CD4-positive, alpha-beta T cell treated with Interleukin-15 for 4 hours (primary cell): ENCODE data around the gene ANKRD12.

ENCODE experiments used
- DNase-seq: peaks from one replicate; pipeline ENCODE4 v3.0.0-alpha.2; 2020; ENCODE audit warnings: low spot score

Gene ANKRD12

DNA sequence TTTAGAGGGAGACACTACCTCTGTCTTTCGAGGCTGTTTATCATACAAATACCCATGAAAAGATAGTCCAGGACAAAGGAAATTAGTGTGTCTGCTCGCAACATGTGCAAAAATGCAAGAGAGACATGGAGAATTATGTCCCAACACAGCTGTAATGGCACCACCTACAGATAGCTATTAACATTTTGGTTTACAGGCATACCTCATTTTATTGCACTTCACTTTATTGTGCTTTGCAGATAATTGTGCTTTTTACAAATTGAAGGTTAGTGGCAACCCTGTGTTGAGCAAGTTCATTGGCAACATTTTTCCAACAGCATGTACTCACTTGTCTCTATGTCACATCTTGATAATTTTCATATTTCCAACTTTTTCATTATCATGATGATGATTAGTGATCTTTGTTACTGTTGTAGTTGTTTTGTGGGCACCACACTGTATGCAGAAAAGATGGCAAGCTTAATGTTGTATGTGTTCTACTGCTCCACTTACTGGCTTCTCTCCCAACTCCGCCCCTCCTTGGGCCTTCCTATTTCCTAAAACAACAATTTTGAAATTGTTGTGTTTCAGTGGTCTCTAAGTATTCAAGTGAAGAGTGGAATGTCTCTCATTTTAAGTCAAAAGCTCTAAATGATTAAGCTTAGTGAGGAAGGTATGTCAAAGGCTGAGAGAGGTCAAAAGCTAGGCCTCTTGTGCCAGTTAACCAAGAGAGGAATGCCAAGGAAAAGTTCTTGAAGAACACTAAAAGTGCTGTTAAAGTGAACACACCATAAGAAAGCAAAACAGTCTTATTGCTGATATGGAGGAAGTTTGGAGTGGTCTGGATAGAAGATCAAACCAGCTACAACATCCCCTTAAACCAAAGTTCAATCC lies 52.0 kb downstream of the ANKRD12 start:
- no peak for DNase-seq

DNA sequence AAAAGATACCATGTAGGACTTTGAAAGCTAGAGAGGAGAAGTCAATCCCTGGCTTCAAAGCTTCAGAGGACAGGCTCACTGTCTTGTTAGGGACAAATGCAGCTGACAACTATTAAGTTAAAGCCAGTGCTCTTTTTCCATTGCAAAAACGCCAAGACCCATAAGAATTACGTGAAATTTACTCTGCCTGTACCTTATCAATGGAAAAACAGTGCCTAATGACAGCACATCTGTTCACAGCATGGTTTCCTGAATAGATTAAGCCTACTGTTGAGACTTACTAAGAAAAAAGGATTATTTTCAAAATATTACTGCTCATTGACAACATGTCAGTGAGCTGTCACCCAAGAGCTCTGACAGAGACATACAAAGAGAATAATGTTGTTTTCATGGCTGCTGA lies 52.9 kb downstream of the ANKRD12 start:
- no peak for DNase-seq

DNA sequence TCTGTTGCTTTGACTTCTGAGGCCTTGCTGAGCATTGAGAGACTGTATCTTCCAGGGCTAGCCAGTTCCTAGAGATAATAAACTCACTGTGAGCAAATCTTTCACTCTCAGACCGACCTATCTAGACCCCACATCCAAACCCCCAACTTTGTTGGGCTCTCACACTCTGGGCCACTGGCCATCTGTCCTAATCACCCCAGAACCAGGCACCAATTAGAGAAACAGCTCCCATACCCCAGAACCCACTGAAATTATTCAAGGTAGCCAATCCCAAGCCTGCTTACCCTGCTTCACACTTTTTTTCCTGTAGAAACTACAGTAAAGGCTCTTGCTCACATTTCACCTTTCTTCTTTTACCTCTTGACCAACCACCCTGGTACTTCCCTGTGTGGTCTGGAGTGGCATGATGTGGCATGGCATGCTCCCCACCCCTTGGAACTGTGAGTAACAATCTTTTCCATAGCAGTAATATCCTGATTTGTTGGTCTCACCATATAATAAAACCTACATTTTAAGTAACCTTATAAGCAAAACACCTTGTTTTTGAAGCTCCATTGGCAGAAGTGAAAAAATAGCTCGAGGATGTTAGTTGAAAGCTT lies 55.2 kb downstream of the ANKRD12 start:
- no peak for DNase-seq

DNA sequence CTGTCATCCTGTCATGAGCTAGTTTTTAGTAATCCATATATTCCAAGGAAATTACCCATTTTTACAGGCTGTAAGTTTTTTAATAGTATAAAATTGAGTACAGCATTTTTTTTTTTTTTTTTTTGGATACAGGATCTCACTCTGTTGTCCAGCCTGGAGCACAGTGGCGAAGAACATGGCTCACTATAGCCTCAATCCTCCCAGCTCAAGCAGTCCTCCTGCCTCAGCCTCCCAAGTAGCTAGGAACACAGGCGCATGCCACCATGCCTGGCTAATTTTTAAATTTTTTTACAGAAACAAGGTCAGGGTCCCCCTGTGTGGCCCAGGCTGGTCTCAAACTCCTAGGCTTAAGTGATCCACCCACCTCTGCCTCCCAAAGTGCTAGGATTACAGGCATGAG lies 56.5 kb downstream of the ANKRD12 start:
- no peak for DNase-seq

DNA sequence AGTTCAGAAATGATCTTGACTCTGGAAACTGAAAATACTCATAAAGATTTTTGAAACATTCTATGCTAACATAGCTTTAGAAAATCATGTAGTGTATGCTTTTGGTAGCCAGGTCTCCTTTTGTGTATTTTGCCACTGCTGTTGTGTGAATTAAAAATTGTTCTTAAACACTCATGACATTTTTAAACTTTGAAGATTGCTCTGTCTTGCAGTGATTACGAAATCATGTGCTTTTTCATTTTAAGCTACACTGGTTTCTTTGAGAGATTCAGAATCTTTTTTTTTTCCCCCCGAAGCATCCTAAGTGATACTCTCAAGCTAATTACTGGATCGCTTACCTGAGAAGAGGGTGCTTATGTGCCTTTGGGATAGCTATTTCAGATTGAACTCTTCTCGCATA lies 60.0 kb downstream of the ANKRD12 start:
- DNase-seq: no peak

DNA sequence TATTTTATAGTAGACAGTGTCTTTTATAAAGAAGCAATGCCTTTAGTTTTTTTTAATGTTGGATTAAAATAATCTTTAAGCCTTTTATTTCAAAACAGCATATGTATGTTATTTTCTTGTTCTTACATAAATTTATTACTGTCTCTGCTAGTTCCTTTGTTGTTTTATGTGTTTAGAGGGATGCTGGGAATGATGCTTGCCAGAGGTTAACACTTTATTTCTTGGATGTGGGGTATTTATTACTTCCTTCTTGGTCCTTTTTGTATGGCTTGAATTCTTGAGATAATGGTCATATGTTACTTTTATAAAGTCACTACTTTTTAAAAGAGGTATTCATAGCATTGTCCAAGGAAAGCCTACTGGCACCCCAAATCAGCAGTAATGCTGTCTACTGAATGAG lies 63.1 kb downstream of the ANKRD12 start:
- no peak for DNase-seq

DNA sequence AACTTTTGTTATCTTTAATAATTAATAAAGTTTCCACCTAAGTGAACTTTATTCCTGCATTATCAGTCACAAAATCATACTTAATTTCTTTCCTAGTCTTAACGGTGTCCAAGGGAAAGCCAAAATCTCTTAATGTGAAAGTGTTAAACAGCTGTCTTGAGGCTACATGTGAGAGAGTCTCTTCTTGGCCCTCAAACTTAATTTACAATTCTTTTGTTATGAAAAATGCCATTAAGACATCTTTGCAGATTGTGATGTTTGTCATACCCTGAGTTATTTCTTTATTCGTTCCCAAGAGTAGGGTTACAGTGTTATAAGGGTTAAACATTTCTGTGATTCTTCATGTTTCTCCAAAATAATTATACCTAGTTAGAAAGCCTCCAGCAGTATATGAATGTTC lies 64.6 kb downstream of the ANKRD12 start:
- no peak for DNase-seq

DNA sequence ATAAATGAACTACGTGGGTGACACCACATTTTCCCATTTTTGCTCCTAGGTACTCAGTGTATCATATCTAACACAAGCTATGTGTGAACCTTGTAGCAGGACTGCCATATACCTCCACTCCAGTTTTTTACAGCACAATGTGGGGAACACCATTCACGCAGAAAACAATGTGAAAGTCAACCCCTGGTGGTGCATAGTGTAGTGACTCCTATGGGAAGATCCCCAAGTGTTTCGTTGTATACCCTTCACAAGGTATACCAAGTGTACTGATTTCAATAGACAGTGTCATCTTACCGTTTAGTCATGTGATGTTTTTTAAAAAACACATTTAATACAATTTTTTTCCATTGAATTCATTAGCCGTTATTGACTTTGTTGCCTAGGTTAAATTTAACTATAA lies 68.1 kb downstream of the ANKRD12 start:
- no peak for DNase-seq

DNA sequence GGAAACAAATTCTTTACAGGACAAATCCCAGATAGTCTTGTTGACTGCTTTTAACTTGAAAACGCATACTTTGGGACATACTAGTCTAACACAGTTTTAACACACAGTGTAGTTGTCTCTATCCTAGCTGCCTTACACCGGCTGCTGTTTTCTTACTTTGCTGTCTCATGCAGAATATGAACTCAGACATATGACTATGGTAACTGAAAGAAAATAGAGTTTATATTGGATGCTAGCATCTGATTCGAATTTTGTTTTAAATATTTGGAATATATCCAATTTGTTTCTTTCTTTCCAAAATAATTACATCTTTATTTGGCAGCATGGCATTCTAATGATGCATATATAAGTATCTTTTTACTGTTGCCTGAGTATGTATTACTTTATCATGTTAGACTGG lies 69.8 kb downstream of the ANKRD12 start:
- no peak for DNase-seq

DNA sequence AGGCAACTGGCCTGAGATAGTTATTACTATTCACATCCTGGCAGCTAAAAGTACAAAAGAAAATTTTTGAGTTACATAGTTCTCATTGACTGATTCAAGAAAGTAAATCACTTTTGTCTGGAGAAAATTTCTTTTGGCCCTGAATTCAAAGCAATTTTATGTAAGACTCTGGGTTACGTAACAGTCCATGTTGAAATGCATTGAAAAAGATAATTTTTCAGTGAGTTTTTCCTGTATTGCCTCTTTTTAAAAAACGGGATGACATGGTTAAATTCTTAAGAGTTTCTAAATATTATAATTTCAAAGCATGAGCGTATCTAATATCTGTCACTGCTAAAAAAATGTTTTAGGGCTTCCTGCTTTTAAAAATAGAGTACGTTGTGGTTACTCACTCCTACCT lies 72.7 kb downstream of the ANKRD12 start:
- DNase-seq: no peak

DNA sequence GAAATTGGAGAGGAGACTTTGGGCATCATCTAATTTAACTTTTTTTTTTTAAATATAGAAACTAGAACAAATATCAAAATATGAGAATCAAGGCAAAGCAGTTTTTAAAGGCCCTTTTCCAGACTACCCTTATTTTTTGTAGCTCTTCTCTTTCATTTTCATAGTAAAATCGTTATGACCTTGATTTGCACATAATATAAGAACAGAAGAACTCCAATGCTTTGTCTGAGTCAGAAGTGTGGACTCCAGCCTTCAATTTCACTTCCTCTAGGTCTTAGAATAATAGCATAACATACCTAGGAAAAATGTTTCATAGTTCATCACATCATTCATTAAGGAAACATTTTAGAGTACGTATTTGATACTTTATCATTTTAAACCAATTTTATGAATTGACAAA lies 74.4 kb downstream of the ANKRD12 start:
- no peak for DNase-seq

DNA sequence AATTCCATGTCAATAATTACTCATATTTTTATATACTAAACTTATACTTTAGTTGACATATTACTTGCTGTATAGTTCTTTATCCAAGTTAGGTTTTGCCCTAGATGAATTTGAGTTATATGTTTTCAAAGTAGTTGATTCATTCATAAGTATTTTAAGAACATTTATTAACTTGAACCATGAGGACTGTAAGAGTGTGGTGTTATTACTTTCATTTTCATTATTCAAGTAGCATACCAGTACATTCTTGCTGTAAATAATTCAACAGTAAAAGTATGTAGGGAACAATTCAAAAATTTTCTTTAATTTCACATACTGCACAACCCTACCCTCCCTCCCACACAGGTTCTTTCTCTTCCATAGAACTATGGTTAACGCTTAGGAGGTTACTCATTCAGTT lies 75.4 kb downstream of the ANKRD12 start:
- no peak for DNase-seq

DNA sequence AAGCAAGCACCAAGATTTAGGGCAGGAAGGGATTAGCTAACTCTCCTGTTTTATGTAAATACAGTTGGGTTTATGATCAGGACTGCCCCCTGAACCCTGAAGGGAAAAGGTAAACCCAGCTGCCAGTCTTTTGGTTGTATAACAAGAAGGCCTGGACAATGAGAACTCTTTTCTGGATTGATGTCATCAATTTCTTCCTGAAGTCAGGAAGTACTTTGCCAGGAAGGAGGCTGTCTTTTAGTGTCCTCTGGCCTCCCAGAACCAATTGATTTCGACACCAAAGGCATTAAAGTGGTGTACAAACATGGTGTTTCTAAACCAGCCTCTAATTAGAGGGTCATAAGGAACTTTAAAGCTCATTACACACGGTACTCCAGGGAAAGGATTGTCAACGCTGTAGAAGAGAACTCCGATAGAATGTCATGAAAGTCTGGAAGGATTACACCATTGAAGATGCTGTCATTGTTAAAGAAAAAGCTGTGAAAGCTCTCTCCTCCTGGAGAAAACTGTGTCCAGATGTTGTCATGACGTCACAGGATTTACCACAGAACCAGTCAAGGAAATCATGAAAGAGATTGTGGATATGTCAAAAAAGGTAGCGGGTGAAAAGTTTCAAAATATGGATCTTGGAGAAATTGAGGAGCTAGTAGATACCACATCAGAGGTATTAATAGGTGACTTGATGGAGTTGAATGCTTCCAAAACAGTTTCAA lies 78.8 kb downstream of the ANKRD12 start:
- no peak for DNase-seq

DNA sequence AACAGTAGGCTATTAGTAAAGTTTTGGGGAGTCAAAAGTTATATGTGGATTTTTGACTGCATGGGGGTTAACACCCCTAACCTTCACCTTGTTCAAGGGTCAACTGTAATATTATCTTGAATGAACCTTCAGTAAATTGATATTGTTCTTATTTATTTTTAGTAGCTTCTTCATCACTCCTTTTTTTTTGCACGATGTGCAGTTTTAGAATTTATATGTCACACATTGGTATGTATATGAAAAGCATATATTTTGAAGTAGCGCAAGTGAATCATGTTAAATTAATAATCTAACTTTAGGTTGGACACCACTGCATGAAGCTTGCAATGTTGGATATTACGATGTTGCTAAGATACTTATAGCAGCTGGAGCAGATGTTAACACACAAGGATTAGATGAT lies 79.9 kb downstream of the ANKRD12 start:
- no peak for DNase-seq

DNA sequence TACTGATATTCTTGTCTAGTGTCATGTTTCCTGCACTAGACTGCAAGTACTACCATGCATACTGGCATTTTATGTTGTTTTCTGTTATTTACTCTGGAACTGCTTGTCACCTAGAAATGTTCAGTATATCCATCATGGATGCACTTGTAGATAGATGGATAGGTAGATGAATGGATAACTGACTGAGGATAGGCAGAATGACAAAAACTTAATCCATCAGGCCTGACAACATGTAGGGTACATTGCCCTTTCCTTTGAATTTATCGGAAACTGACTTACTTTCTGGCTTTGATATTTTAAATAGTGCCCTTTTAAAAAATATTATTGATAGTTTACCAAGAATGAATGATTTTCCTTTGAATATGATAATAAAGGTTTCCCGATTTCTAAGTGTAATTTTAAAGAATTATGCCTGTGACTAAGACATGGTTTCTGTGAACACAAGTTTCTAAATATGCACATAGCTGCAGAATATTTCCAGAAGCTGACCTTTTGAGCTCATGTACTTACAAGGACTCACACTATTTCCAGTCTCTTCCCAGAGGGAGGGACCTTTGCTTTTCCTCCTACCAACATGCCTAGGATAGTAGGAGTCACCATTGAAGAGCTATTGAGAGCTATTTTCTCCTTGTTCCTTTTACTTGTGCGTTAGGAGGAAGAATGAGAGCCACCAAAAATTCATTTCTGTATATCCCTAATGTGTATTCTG lies 81.3 kb downstream of the ANKRD12 start:
- no peak for DNase-seq

DNA sequence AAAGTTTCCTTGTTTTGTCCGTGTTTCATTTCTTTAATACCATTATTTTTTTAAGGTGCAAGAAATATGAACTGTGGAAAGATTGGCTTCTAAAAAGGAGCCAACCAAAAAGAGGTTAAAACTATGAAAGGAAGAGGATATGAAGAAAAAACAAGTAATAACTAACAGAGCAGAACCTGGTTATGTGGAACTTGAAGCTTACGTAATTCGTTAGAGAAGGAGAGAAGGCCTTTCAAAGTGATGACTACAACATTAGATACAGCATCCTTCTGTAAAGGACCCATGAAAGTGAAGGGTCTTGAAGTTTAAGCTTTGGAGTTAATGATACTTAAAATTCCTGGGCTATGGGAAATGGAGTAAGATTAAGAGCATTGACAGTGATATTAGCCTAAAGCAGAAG lies 84.5 kb downstream of the ANKRD12 start:
- no peak for DNase-seq

DNA sequence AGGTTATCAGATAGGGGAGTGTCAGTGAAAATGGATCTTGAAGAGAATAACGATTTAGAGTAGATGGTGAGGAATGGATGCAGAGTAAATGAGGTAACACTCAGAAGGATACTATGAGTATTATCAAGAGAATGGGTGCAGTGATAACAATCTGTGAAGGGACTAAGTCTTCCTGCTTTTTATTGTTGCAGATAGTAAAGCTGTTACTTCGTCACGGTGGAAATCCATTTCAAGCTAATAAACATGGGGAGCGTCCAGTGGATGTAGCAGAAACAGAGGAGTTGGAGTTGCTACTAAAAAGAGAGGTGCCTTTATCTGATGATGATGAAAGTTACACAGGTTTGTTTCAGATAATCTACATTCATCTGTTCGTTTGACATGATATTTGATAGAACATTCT lies 85.1 kb downstream of the ANKRD12 start:
- no peak for DNase-seq

DNA sequence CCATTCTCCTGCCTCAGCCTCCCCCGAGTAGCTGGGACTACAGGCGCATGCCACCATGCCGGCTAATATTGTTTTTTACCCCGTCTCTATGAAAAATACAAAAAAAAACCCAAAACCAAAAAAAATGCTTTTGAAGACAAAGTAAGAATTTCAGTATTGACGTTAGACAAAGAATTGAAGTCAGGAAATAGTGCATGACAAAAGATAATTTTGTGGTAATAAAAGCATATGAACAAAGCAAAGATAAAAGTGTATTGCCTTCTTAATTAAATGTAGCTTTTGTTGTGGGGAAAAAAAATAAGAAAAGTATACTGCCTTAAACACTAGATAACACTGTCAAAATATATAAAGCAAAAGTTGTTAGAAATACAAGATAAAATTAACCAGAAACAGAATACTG lies 86.8 kb downstream of the ANKRD12 start:
- DNase-seq: no peak

DNA sequence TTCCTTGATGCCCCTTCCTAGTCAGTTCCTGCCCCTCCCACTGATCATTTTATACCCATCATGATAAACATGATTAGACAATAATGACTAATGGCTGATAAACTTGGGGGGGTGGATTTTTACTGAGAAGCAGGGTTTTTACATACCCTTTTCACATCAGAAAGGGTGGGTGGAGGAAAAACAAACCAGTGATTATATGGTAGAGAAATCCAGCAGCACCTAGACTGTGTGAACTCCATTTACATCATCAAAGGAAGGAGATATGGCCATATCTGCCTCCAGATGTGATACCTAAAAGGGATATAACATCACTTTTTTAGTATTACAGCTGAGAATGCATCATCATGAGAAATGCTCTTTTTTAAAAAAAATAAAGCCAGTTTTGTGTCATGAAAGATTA lies 89.9 kb downstream of the ANKRD12 start:
- no peak for DNase-seq

DNA sequence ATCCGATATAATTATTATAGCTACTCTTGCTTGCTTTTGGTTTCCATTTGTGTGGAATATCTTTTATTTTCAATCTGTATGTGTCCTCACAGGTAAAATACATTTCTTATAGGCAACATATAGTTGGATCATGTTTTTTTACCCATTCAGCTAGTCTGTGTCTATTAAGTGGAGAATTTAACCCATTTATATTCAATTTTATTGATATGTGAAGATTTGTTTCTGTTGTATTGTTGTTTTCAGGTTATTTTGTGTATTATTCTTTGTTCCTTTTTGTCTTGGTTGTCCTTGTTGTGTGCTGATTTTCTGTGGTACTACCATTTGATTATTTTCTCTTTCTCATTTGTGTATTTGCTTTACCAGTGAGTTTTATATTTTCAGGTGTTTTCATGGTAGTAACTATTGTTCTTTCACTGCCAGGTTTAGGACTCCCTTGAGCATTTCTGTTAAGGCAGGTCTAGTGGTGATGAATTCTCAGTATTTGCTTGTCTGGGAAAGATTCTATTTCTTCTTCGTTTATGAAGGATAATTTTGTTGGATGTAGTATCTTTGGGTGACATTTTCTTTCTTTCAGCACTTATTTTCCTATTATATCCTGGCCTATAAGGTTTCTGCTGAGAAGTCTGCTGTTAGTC lies 95.4 kb downstream of the ANKRD12 start:
- DNase-seq: no peak

DNA sequence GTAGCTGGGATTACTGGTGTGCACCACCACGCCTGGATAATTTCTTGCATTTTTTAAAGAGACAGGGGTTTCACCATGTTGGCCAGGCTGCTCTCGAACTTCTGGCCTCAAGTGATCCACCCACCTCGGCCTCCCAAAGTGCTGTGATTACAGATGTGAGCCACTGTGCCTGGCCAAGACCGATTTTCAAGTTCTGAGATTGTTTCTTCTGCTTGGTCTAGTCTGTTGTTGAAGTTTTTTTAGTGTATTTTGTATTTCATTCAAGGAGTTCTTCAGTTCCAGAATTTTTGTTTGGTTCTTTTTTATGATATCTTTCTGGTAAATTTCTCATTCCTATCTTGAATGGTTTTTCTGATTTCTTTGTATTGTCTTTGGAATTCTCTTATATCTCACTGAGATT lies 96.4 kb downstream of the ANKRD12 start:
- DNase-seq: no peak

DNA sequence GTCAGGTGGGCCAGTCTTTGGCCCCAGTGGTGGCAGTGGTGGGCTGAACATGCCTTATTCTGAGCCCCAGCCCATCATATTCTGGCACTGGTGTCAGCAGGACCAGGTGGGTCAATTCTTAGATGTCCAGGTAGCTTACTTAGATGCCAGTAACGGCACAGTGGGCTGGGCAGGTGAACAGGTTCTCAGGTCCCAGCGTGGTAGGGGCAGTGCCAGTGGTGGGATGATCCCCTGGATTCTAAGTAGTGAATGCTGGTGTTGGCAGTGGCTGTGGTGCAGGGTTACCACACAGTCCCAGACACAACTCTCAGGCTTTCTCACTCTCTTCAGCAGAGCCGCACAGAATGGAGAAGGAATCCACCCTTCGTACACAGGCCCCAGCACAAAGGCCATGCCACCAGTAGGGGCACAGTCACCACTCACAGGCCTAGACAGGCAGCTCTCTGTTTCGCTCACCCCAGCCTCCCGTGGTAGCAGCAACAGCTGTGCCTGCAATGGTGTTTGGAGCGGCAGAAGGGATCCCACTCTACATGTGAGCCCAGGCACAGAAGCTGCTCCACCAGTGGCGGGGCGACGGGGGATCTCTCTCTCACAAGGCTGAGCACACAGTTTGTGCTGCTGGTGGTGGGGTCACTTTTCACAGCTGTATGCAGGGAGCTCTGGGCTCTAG lies 97.3 kb downstream of the ANKRD12 start:
- DNase-seq: no peak
